Spleen (tissue), 11 donors: ENCODE data around the gene TTYH1. TPM values are rescaled to one million over a fixed set of nuclear protein-coding genes. Genes with fewer than 3 reads are reported as not detected.

Source experiments
- DNase-seq: peaks from one replicate; pipeline ENCODE4 v3.0.0-alpha.2; 2020
- H3K27ac ChIP-seq, 8 donors: fragments of 200-600 bp; sonication (generic) in 7 of 8; 1 replicate in 4 of 8; 2 replicates in 4 of 8; pipeline versions ENCODE4 v1.5.0 to v1.8.0; 2016 to 2021; ENCODE audit warnings: inconsistent platforms in 4 of 8, mild to moderate bottlenecking in 4 of 8, moderate library complexity in 1 of 8
- H3K27me3 ChIP-seq, 7 donors: fragments of 200-600 bp; sonication (generic) in 6 of 7; replicated peaks in 1 of 7; 1 replicate in 4 of 7; 2 replicates in 3 of 7; pipeline versions ENCODE4 v1.5.0 to v1.8.0; 2016 to 2021; ENCODE audit warnings: inconsistent platforms in 3 of 7, mild to moderate bottlenecking in 1 of 7
- H3K36me3 ChIP-seq, 6 donors: fragments of 200-600 bp; sonication (generic) in 5 of 6; 1 replicate in 4 of 6; 2 replicates in 2 of 6; pipeline versions ENCODE4 v1.5.0 to v1.8.0; 2016 to 2021; ENCODE audit warnings: inconsistent platforms in 2 of 6
- H3K4me1 ChIP-seq, 6 donors: fragments of 200-600 bp; sonication (generic) in 5 of 6; 1 replicate in 3 of 6; 2 replicates in 3 of 6; pipeline versions ENCODE4 v1.5.0 to v1.8.0; 2016 to 2021; ENCODE audit warnings: inconsistent platforms in 3 of 6
- H3K4me3 ChIP-seq, 8 donors: fragments of 200-600 bp; sonication (generic) in 7 of 8; 1 replicate in 4 of 8; 2 replicates in 4 of 8; pipeline versions ENCODE4 v1.5.0 to v1.8.0; 2016 to 2021; ENCODE audit warnings: inconsistent platforms in 4 of 8, mild to moderate bottlenecking in 4 of 8, moderate library complexity in 2 of 8
- H3K9me3 ChIP-seq, 8 donors: fragments of 200-600 bp; sonication (generic) in 7 of 8; 1 replicate in 4 of 8; 2 replicates in 4 of 8; pipeline versions ENCODE4 v1.5.0 to v1.8.0; 2016 to 2021; ENCODE audit warnings: inconsistent platforms in 4 of 8
- CTCF ChIP-seq, 11 experiments: fragments of 200-600 bp in 7 of 11; fragments of 450-650 bp in 4 of 11; sonication (generic) in 4 of 11; IDR thresholded peaks in 8 of 11; conservative IDR thresholded peaks in 3 of 11; 1 replicate in 7 of 11; 2 replicates in 4 of 11; pipeline versions ENCODE4 v1.4.0 to v1.8.0; 2016 to 2021; ENCODE audit warnings: antibody characterized with exemption in 11 of 11, inconsistent platforms in 4 of 11, mild to moderate bottlenecking in 1 of 11
- POLR2A ChIP-seq, 3 donors: fragments of 450-650 bp; IDR thresholded peaks; one replicate each; pipeline ENCODE4 v1.5.1; 2017; ENCODE audit warnings: antibody characterized with exemption in 3 of 3, mild to moderate bottlenecking in 1 of 3
- POLR2AphosphoS5 ChIP-seq, 3 donors: sonication (generic); formaldehyde crosslinking; IDR thresholded peaks; one replicate each; pipeline ENCODE4 v1.5.1; 2017; ENCODE audit warnings: antibody characterized with exemption in 3 of 3
- WGBS, 5 donors: extraction: QIAGEN DNeasy Blood & Tissue Kit in 3 of 5; methylation state at CpG; one replicate each; pipeline versions ENCODE4 v1.1.5 to v1.1.7; 2013 to 2018; 5-methylcytosine and 5-hydroxymethylcytosine counted together
- intact Hi-C: fragments of 100-400 bp; cut with DNase I; formaldehyde crosslinking; loops from one replicate; pipeline ENCODE4 v1.15.0; 2023; ENCODE audit warnings: low total_unique reads
- polyA plus RNA-seq, 3 donors: library from polyadenylated mRNA; stranded (reverse); fragments of 200-250 nt; gene quantifications; one replicate each; pipeline ENCODE4 v1.2.1, GENCODE V29; 2013
- total RNA-seq, 7 donors: library from RNA; depleted of rRNA in 3 of 7; stranded (reverse); fragments of >200 nt in 3 of 7; fragmentation: NEBNext Ultra II Directional in 4 of 7; extraction: Animal tissue kit (Norgen Biotek cat#: 25700) in 4 of 7; gene quantifications; one replicate each; pipeline versions ENCODE4 v1.1.0 to v1.2.1, GENCODE V29; 2016 to 2021
- donor health status: healthy with polysubstance abuse.
- donor health status: DM: no; HTN: no; CAD: no; lungs with moderate emphysema.
- donor health status: DM: no; HTN: no; CAD: no.
- donor health status: Bipolar disorder and iron deficiency.
- donor health status: healthy.
- donor health status: DM: no; HTN: no; CAD: no.
- donor health status: DM: yes; HTN: yes; CAD: no.

TTYH1 gene
- total and polyA plus RNA-seq, 10 donors = 0.97 to 3.5 (median 1.2) TPM

- Histone ChIP-seq H3K36me3 (no peaks in the 10 kb centered on the region), H3K27ac (no peak overlapping the region), H3K4me3 (no peak overlapping the region), H3K27me3 (peaks cover 0 to 13% (median 0%) of the 10 kb centered on the region in 7 donors), H3K9me3 (peaks cover 0 to 4% (median 0%) of the 10 kb centered on the region in 8 donors), H3K4me1 (no peaks in the 10 kb centered on the region)
- TF ChIP-seq POLR2AphosphoS5 (IDR thresholded peaks at IDR 0.05) (no peak), CTCF (IDR thresholded peaks at IDR 0.05 in 8 of 11, conservative IDR thresholded peaks at IDR 0.05 in 3 of 11) (no peak), POLR2A (IDR thresholded peaks at IDR 0.05) (no peak)
- DNase-seq = no peak
- intact Hi-C loops = no loop called here
These were observed 9.6 kb upstream of the TTYH1 start for GRCh38 chr19:54405628-54406027.

- no peak for DNase-seq
- intact Hi-C loops = no loop called here
- peaks cover 0 to 4% (median 0%) of the 10 kb centered on the region in 8 donors for H3K9me3 ChIP-seq
- H3K27me3 ChIP-seq = peaks cover 0 to 26% (median 8%) of the 10 kb centered on the region in 7 donors
- TF ChIP-seq CTCF (IDR thresholded peaks at IDR 0.05 in 8 of 11, conservative IDR thresholded peaks at IDR 0.05 in 3 of 11) = no peak
- no peak for TF ChIP-seq POLR2A (IDR thresholded peaks at IDR 0.05)
- no peak for TF ChIP-seq POLR2AphosphoS5 (IDR thresholded peaks at IDR 0.05)
- 86 to 93% (median 92%) methylated on average over 7 of the region's 7 CpGs for WGBS, 5 donors
- no peaks in the 10 kb centered on the region for H3K36me3 ChIP-seq
- no peak overlapping the region for H3K4me3 ChIP-seq
- H3K27ac ChIP-seq = no peak overlapping the region
- no peaks in the 10 kb centered on the region for H3K4me1 ChIP-seq
These were observed 7.5 kb upstream of the TTYH1 start for GRCh38 chr19:54407780-54408179.

DNA sequence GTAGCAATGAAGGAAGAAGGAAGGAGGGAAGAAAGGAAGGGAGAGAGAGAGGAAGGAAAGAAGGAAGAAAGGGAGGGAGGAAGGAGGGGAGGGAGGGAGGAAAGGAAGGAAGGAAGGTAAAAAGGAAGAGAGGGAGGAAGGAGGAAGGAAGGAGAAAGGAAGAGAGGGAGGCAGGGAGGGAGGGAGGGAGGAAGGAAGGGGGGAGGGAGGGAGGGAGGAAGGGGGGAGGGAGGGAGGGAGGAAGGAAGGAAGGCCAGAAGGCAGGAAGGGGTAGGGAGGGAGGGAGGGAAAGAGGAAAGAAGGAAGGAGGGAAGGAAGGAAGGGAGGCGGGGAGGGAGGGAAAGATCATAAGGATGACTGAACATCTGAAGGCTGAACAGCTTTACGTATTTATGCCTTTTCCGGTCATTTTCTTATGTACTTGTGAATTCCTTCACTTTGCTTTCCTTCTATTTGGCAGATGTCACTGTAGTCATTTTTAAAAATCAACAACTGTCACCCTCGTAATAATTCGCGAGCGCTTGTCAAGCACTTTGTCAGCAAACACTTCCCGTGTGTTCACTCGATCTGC is 6.7 kb upstream of the TTYH1 start:
- H3K4me3 ChIP-seq = no peak overlapping the region
- no peaks in the 10 kb centered on the region for H3K4me1 ChIP-seq
- WGBS, 5 donors = 83 to 87% (median 84%) methylated on average over 9 of the region's 9 CpGs
- peaks cover 0 to 26% (median 10%) of the 10 kb centered on the region in 7 donors for H3K27me3 ChIP-seq
- no peak overlapping the region for H3K27ac ChIP-seq
- H3K36me3 ChIP-seq = no peaks in the 10 kb centered on the region
- DNase-seq = no peak
- TF ChIP-seq POLR2AphosphoS5 (IDR thresholded peaks at IDR 0.05) (no peak), CTCF (IDR thresholded peaks at IDR 0.05 in 8 of 11, conservative IDR thresholded peaks at IDR 0.05 in 3 of 11) (no peak), POLR2A (IDR thresholded peaks at IDR 0.05) (no peak)
- peaks cover 0 to 4% (median 0%) of the 10 kb centered on the region in 8 donors for H3K9me3 ChIP-seq
- intact Hi-C loops = no loop called here

DNA sequence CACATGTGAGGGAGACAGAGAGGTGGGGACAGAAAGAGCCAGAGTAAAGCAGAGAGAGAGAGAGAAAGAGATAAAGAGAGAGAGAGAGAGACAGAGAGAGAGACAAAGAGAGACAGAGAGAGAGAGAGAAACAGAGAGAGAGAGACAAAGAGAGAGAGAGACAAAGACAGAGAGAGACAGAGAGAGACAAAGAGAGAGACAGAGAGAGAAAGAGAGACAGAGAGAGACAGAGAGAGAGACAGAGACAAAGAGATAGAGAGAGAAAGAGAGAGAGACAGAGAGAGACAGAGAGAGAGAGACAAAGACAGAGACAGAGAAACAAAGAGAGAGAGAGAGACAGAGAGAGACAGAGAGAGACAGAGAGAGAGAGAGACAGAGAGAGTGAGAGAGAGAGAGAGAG is 4.2 kb upstream of the TTYH1 start:
- H3K36me3 ChIP-seq = no peaks in the 10 kb centered on the region
- peaks cover 0 to 4% (median 0%) of the 10 kb centered on the region in 8 donors for H3K9me3 ChIP-seq
- H3K4me1 ChIP-seq = peaks cover 0 to 13% (median 4%) of the 10 kb centered on the region in 6 donors
- peaks cover 8 to 45% (median 29%) of the 10 kb centered on the region in 7 donors for H3K27me3 ChIP-seq
- H3K27ac ChIP-seq = no peak overlapping the region
- no peak for TF ChIP-seq POLR2AphosphoS5 (IDR thresholded peaks at IDR 0.05)
- no peak for TF ChIP-seq POLR2A (IDR thresholded peaks at IDR 0.05)
- TF ChIP-seq CTCF (IDR thresholded peaks at IDR 0.05 in 8 of 11, conservative IDR thresholded peaks at IDR 0.05 in 3 of 11) = no peak
- DNase-seq = no peak
- H3K4me3 ChIP-seq = no peak overlapping the region
- intact Hi-C loops = no loop called here
